AG04450 (cell line): ENCODE data around the gene TFB2M. TPM values are rescaled to one million over a fixed set of nuclear protein-coding genes. Genes with fewer than 3 reads are reported as not detected.
A peak's percentile ranks its signal among the peaks of the same experiment; 100 is the strongest.
"Not testable (repeated sequence)": the region's sequence is repeated elsewhere in the genome, so short reads cannot be mapped to it uniquely, and the experiment has no call there.

ENCODE experiments used
- CTCF ChIA-PET: fragments of 300-600, 350-600 bp; formaldehyde crosslinking; extraction: SDS; loops from one replicate; lab custom pipeline; 2022; ENCODE audit warnings: antibody characterized with exemption, inconsistent platforms; lab: Charles Lee
- POLR2A ChIA-PET: fragments of 350-600 bp; formaldehyde crosslinking; extraction: SDS; loops from one replicate; lab custom pipeline; 2021; ENCODE audit warnings: antibody characterized with exemption, inconsistent platforms; lab: Yijun Ruan, JAX
- DNase-seq: peaks from one replicate; pipeline ENCODE4 v3.0.0-alpha.2; 2011; ENCODE audit warnings: low read depth, low spot score
- H3K27ac ChIP-seq: one replicate; pipeline ENCODE4 v1.5.1; 2012; ENCODE audit warnings: low read depth, low read length, control low read depth
- H3K27me3 ChIP-seq: one replicate; pipeline ENCODE4 v1.6.0; 2012; ENCODE audit warnings: low read length; ENCODE audit not compliant: control insufficient read depth, insufficient read depth
- H3K4me3 ChIP-seq: 2 replicates; pipeline ENCODE4 v1.5.1; 2011; ENCODE audit warnings: mild to moderate bottlenecking, low read depth, low read length, control low read depth
- H3K9me3 ChIP-seq: 2 replicates; pipeline ENCODE4 v1.5.1; 2012; ENCODE audit warnings: low read length; ENCODE audit not compliant: control insufficient read depth, insufficient read depth
- polyA plus RNA-seq: library from polyadenylated mRNA; depleted of rRNA; stranded (reverse); fragments of >200 nt; gene quantifications from 2 replicates; pipeline ENCODE4 v1.2.3, GENCODE V29; 2011
- TF ChIP-seq, protein P1 (sequence below): IDR thresholded peaks from 2 replicates; pipeline ENCODE4 v1.5.1; 2011; ENCODE audit warnings: low read depth, low read length, control low read depth, inconsistent platforms

Gene TFB2M
- polyA plus RNA-seq, 1 experiment = 23.2 TPM

DNA sequence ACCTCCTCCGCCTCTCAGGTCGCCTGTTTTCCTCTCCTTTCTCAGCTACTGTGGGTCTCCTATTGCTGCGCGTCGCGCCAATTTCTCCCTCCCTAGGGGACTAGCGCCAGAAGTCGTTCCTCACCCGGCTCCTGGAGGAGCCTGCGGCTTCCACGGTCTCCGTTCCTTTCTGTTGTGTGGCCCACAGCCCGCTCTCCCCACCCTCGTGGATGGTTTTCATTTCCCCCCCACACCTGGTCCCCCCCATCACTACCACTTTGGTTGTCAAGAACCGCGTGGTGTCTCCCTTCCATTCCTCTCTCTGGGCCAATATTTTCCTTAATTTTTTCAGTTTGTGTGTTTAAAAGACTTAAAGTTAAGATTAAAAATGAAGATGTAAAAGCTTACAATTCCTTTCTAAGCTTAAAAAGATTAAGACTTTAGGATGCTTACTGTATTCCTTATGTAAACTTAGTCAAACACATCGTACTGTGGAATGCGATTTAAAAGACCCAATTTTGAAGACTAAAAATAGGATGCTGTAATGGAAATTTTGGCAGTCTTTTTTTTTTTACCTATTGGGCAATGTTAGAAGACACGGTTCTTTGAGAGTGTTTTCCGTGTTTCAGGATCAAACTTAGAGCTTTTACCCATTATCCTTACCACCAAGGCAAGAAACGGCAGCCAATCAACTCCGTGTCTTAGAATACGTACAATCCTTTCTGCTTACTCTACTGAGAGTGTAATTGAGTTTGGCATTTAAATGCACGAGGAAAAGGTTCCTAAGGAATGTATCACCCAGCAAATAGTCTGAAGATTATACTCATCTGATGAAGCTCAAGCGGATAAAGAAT lies 968 bp upstream of the TFB2M start:
- TF ChIP-seq, protein P1, sequence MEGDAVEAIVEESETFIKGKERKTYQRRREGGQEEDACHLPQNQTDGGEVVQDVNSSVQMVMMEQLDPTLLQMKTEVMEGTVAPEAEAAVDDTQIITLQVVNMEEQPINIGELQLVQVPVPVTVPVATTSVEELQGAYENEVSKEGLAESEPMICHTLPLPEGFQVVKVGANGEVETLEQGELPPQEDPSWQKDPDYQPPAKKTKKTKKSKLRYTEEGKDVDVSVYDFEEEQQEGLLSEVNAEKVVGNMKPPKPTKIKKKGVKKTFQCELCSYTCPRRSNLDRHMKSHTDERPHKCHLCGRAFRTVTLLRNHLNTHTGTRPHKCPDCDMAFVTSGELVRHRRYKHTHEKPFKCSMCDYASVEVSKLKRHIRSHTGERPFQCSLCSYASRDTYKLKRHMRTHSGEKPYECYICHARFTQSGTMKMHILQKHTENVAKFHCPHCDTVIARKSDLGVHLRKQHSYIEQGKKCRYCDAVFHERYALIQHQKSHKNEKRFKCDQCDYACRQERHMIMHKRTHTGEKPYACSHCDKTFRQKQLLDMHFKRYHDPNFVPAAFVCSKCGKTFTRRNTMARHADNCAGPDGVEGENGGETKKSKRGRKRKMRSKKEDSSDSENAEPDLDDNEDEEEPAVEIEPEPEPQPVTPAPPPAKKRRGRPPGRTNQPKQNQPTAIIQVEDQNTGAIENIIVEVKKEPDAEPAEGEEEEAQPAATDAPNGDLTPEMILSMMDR = no peak
- Histone ChIP-seq H3K27ac (peak overlapping the region; percentile 88), H3K4me3 (peak overlapping the region; percentile 98), H3K27me3 (no peaks in the 10 kb centered on the region), H3K9me3 (peaks cover 4% of the 10 kb centered on the region; the same call in 1 of the 2 replicates)
- CTCF ChIA-PET = interaction anchor here (1.0 to 1.6 kb wide), 5 partner anchors 66 to 137 kb away, joined by 3 to 9 read pairs (median 3); no protein-coding TSS in a partner anchor
- DNase-seq = peak; percentile 53
- POLR2A ChIA-PET = interaction anchor here (0.7 to 2.3 kb wide), 3 partner anchors 26 to 65 kb away, joined by 3 to 7 read pairs (median 6); no protein-coding TSS in a partner anchor

DNA sequence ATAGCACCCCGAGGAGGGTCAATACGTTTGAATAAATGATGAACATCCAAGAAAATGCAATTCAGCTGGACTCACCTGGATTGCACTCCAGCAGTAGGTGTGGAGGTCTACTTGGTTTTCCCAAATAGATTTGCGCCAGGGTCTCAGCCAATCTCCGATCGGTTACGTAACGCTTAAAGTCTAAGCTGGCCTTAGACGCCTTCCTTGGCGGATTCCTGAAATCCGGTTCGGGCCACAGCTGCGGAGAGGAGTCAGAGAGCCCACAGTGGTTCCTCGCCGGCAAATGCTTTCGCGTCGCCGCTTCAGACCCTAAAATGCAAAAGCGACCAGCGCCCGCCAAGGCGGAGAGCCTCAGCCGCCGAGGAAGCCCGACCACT lies 322 bp downstream of the TFB2M start:
- H3K27ac ChIP-seq = peak overlapping the region; percentile 93
- ChIA-PET POLR2A (interaction anchor here (2.3 kb wide), 1 partner anchor 43 kb away, joined by 6 read pairs; no protein-coding TSS in a partner anchor), CTCF (interaction anchor here (1.6 kb wide), 1 partner anchor 139 kb away, joined by 3 read pairs; no protein-coding TSS in a partner anchor)
- TF ChIP-seq, protein P1 = no peak
- H3K27me3 ChIP-seq = no peaks in the 10 kb centered on the region
- H3K4me3 ChIP-seq = peak overlapping the region; percentile 87
- no peak for DNase-seq
- H3K9me3 ChIP-seq = peaks cover 4% of the 10 kb centered on the region; the same call in 1 of the 2 replicates

DNA sequence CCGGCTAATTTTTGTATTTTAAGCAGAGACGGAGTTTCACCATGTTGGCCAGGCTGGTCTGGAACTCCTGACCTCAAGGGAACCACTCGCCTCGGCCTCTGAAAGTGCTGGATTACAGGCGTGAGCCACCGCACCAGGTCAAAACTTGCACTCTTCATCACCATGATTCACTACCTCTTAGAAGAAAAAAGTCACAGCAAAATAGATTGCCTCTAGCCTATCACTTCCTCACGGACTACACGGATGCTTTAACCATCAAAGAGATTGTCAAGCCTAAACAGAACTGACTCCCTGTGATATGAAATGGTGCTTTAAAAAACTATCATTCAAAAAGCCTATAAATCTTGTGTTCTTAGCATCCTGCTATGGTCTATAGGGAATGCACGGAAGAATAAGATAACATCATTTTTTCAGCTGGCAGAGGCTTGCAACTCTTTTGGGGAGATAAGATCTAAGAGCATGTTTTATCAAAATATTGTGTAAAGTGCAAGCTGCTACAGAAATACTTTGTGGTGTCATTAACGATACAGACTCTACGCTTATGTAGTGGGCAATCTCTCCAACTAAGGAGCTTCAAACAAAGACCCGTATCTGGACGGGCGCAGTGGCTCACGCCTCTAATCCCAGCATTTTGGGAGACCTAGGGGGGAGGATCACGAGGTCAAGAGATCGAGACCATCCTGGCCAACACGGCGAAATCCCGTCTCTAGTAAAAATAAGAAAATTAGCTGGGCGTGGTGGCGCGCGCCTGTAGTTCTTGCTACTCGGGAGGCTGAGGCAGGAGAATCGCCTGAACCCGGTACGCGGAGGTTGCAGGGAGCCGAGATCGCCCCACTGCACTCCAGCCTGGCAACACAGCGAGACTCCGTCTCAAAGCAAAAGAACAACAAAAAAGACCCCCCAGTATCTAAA lies 966 bp downstream of the TFB2M start:
- TF ChIP-seq, protein P1 = no peak
- Histone ChIP-seq H3K4me3 (peak overlapping the region; percentile 87), H3K27me3 (no peaks in the 10 kb centered on the region), H3K9me3 (peaks cover 4% of the 10 kb centered on the region; the same call in 1 of the 2 replicates), H3K27ac (peak overlapping the region; percentile 93)
- DNase-seq = no peak
- POLR2A ChIA-PET = interaction anchor here (2.3 kb wide), 1 partner anchor 43 kb away, joined by 6 read pairs; no protein-coding TSS in a partner anchor
- CTCF ChIA-PET = no interaction called here

DNA sequence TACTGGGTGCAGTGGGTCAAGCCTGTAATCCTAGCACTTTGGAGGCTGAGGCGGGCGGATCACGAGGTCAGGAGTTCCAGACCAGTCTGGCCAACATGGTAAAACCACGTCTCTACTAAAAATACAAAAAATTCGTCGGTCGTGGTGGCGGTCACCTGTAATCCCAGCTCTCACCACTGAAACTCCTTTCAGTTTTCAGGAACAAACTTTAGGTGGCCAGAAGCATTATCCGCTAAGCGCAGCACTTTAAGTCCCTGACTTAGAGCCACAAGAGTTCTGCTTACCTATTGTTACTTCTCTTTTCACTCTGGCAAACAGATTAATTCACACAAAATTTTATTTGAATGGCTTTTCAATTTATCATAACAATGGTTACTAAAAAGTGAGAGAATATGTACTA lies 5.2 kb downstream of the TFB2M start:
- H3K9me3 ChIP-seq, POLR2A ChIA-PET, DNase-seq, H3K27me3 ChIP-seq, H3K27ac ChIP-seq, H3K4me3 ChIP-seq: not testable (repeated sequence)
- CTCF ChIA-PET = interaction anchor here (1.0 to 1.7 kb wide), 2 partner anchors 13 to 29 kb away, joined by 5 read pairs; no protein-coding TSS in a partner anchor

DNA sequence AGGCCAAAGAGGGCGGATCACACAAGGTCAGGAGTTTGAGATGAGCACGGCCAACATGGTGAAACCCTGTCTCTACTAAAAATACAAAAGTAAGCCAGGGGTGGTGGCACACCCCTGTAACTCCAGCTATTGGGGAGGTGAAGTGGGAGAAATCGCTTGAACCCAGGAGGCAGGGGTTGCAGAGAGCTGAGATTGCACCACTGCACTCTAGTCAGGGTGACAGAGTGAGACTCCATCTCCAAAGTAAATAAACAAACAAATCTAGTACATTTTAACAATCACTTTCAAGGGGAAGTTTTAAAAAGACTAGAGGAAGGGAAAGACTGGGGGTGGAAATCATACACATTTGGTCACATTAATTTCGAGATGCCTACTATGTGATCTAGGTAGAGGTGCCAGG lies 6.8 kb downstream of the TFB2M start:
- H3K27ac ChIP-seq = no peak overlapping the region
- POLR2A ChIA-PET = no interaction called here
- no peaks in the 10 kb centered on the region for H3K27me3 ChIP-seq
- H3K9me3 ChIP-seq = no peaks in the 10 kb centered on the region
- CTCF ChIA-PET = interaction anchor here (1.6 to 1.7 kb wide), 2 partner anchors 12 to 194 kb away, joined by 4 to 5 read pairs; no protein-coding TSS in a partner anchor
- H3K4me3 ChIP-seq = no peak overlapping the region
- DNase-seq = no peak
- TF ChIP-seq, protein P1 = no peak
